ENCODE measurements around the gene TLR10.
A peak's percentile ranks its signal among the peaks of the same experiment; 100 is the strongest.

The TLR10 gene

DNA sequence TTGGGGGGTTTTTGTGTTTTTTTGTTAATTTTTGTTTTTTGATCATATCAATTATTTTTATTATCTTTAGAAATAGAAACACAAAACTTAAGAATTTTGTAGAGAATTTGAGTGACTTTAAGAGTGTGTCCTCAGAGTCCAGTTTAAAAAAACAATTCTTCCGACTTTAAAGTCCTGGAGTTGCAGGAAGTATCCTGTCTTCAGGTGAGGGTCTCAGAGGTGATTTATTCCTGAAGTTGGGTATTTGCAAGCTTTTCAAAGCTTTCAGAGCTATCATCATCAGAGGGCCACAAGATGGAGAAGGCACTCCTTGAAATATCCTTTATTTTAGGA is 23.0 kb downstream of the TLR10 start:
- no peak for DNase-seq

DNA sequence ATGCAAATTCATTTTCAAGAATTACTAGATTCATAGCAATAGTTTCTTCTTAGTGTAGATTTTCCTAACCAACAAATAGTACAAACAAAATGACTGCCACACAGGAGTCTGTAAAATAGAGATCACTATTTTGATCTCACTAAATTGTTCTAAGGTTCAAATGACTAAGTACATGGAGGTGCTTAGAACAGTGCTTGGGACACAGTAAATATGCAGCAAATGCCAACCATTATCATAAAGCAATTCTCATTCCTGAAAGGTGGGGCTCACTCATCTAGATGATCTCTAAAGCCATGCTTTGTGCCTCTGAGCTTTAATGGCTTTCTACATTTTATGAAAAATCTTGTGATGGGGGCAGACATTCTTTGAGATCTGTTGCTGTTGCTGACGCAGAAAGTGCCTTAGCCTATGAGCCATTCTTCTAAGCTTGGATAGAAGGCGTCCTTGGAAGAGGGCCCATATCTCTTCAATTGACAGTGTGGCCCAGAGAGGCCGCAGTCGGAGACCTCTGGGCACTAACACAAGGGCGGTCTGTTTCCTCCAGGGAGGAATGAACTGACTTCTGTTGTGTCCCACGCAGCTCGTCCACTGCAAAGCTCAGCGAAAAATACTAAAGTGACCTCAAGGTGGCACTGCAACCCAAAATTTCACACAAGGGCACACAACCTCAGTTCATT is 23.5 kb downstream of the TLR10 start:
- DNase-seq, result peak; percentile 47

DNA sequence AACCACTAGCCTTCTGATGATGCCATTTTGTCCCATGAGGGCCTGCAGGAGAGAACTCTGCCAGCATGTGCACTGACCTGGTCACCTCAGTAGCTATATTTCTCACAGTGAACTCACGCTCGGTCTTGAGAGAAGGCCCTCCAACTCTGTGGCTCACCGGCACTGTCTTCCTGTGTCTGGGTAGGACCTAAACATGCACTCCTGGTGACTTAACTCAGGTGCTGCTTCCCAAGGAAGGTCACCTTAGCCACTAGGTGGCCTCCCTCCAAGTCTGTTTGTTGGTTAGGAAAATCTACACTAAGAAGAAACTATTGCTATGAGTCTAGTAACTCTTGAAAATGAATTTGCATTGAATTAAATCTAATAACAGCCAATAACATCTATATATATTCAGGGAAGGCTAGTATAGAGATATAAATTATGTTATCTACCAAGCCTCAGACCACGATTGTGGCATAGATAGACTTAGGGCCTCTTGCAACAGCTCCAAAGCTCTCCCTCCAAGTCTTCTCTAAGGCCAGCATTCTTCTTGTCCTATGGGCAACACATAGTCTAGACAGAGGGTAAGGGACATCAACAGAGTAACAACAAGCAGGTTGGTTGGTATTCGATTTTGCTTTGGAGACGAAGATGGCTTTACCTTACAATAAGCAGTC is 24.7 kb downstream of the TLR10 start:
- no peak for DNase-seq

DNA sequence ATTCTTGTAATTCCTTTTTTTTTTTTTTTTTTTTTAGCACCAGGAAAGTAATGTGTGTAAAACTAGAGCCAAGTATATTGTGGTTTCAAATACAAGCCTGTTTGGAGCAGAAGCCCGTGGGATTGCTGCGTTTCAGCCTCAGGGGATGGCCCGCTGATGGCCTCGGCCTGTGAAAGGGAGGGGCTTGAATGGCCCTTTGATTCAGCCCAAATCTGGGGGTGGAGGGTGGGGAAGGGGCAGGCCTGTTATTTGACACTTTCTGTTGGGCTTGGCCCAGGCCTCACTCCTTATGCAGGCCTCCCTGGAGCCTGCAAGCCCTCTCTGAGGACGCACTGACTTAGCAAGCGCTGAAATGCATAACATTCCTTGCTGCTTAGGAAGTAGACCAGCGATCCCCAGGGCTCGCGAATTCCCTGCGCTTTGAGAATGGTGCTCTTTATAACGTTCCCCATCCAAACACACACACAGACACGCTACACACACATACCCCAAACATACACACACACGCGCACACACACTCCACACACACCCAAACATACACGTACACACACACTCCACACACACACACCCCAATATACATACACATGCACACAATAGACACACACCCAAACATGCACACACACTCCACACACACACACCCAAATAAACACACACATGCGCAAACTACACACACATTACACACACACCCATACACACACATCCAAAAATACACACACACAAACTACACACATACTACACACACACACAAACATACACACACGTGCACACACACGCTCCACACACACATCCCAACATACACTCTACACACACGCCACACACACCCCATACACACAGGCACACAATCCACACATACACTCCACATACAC is 29.6 kb downstream of the TLR10 start:
- no peak for DNase-seq

DNA sequence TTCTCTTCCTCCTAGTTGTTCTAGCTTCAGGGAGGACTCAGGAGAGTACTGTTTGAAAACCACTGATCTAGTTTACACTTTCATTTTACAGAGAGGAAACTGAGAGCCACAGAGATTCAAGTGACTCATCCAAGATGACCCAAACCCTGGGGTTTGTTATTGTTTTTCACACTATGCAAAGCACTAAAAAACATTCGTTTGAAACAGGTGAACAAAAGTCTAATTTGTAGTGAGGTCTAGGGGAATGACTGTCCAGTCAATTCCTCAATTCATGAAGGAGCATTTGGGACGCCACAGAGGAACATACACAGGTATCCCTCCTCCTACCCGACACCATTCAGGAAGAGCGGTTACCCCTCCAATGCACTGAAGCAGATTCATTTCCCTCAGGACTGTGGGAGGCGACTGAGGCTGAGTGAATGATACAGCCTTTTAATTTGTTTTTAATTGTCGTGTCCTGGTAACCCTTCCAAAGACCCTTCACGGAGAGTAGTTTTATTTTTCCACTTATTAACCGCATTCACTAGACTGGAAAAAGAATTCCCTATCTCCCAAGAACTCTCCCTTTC is 30.3 kb downstream of the TLR10 start:
- no peak for DNase-seq

DNA sequence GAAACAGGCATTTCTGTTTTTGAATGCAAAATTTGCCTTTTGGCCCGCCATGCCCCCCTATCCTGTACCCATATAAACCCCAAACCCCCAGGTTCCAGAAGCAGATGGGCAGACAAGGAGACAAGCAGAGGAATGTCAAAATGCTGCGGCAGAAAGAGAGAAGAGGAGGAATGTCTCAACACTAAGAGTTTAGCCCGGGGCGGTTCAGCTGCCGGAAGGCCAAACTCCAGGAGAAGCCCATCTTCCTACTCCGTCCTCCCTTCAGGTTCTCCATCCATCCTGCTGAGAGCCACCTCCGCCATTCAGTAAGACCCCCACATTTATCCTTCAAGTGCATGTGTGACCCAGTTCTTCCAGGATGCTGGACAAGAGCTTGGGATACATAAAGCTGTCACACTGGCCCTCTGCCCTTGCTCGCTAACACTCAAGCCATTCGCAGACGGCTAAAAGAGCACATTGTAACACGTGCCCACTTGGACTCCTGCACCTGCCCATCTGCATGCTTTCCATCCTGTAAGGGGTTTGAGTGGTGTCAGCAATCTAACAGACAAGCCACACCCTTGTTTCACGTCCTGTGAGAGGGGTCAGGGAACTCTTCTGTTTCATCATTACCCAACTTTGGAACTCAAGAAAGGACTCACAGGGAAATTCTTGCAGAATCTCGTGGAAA is 31.3 kb downstream of the TLR10 start:
- DNase-seq, result no peak

DNA sequence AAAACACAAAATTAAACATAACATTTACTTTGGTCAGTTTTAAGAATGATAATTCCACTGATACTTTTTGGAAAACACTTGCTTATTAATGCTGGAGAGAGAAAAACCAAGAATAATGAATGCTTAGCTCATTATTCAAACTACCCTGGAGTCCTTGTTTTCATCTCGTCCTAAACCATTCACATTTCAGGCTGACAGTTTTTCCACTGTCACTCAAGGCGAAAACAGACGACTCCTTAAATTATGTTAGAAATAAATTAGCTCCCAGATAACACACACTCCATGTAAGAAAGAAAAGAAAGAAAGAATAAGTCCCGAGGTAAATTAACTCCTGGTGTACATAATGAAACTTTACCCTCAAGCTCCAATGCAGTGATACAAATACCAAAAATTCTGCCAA is 33.5 kb downstream of the TLR10 start:
- DNase-seq, result no peak

DNA sequence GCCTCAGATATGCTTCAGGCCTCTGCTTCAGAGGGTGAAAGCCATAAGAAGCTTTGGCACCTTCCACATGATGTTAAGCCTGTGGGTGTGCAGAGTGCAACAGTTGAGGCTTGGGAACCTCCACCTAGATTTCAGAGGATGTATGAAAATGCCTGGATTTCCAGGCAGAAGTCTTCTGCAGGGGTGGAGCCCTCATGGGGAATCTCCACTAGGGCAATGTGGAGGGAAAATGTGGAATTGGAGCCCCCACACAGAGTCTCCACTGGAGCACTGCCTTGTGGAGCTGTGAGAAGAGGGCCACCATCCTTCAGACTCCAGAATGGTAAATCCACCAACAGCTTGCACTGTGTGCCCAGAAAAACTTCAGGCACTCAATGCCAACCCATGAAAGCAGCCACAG is 35.2 kb downstream of the TLR10 start:
- DNase-seq, result no peak

DNA sequence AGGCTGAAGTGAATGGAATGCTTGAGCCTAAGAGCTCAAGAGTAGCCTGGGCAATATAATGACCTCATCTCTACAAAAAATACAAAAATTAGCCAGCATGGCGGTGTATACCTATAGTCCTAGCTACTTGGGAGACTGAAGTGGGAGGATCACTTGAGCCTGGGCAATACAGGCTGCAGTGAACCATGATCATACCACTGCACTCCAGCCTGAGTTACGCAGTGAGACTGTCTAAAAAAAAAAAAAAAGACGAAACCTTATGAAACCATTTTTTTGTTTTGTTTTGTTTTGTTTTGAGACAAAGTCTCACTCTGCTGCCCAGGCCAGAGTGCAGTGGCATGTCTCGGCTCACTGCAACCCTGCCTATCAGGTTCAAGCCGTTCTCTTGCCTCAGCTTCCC is 36.9 kb downstream of the TLR10 start:
- DNase-seq, result no peak

DNA sequence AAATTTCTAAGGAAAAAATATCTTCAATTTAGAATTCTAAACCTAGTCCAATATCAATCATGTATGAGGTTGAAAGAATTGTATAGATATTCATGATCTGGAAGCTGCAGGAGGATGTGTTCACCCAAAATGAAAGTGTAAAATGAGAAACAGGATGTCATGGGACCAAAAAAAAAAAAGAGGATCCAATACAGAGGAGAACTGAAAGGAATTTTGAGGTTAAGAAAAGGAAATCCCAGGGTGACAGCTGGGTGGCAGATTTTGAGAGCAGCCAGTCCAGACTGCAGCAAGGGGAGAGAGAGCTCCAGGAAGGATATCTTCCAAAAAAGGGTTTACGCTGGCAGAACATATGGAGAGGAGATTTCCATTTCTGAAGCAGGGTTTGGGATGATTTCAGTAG is 38.9 kb downstream of the TLR10 start:
- DNase-seq, result no peak

DNA sequence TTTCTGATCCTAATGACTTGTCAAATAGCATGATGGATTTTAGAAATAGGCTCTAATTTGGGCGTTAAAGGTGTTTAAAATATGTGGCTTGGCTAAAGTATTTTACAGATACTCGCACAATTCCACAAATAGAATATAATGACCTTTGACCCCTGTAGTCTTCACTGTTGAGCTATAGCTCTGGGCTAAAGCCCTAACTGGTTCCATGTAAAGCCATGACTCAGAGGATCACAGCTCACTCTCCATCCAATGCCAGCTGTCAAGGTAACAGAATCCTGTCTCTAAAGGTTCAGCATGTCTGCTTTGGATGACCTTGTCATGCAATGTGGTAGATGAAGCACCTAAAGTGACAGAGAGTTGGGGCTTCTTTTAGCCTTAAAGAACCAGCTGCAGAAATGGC is 42.5 kb downstream of the TLR10 start:
- no peak for DNase-seq

DNA sequence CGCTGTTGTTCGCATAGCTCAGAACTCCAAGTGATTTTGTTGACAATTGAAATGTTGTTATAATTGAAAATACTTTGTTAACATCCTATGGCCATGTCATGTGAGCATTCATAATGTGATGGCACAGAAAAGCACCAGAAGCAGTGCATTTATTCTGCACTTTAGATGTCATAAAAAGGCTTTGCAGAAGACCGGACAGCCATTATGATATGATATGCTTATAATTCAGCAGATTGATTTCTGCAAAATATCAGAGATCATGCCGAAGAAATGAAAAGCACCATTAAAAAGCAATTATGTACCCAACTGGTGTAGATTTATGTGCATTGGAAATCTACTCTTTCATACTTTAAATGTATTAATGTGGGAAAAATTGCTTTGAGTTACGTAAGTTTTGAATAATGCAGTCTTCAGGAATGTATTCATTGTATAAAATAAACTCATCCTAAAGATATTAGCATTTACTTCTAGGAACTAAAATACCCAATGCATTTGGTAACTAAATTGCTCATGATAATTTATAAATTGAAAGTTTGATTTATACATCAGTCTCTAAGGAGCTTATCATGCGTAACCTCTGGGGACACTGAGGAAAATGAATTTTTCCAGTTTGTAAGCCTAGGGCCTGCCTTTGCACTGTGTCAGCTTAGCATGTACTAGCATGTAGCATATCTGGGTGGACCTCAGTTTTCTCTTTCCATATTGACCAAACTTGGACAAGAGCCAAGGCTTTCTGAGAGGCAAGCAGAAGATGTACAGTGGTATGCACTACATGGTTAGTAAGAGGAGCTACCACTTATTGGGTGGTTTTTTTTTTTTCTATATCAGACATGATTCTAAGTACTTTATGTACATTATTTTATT is 43.6 kb downstream of the TLR10 start:
- no peak for DNase-seq

DNA sequence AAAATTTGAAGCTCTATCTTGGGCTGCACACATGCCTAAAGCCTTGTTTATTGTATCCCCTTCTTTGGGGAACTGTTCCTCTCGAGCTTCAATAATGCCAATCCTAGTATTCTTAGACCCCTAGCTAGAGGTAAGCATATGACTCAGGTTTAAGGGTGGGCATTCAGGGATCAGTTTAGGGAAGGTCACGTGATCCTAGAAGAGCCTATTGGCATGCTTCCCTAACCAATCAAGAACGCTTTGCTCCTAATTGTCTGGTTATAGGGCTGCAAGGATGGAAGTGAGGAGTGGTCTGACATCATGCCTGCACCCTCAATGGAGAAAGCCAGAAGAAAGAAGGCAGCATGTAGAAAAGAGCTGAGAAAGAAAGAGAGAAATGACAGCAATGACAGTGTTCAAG is 46.9 kb downstream of the TLR10 start:
- no peak for DNase-seq

DNA sequence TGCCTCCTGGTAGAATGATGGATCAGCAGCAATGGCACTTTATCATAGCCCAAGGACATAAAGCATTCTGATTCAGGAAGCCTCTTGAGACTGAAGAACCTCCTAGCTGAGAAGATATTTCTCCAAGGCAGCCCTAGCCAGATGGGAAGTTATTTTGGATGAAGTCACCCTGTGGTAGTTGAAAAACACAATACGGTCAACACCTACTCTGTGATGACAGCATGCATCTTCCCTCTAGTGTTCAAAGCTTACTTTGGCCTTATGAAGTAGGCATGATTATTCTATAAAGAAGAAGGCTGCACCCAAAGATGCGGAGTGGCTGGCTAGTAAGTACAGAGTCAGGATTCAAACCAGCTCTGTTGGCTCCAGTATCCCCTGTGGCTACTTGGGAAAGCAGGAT is 47.9 kb downstream of the TLR10 start:
- DNase-seq, result no peak

DNA sequence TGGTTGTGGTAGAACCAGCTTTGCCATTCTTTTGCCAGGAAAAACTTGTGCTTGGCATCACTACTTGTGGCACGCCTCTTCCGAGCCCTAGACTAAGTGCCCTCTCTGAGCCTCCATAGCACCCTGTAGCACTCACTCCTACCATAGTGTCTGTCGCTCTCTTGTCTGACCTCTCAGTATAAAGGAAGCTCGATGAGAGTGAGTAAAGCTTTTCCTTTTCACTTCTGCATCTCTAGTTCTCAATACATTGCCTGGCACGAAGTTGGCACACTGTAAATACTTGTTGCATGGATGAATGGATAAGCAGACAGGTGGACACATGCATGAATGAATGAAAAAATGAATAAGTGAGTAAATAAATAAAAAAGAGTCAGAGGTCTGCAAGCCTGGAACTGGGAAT is 48.3 kb downstream of the TLR10 start:
- no peak for DNase-seq

DNA sequence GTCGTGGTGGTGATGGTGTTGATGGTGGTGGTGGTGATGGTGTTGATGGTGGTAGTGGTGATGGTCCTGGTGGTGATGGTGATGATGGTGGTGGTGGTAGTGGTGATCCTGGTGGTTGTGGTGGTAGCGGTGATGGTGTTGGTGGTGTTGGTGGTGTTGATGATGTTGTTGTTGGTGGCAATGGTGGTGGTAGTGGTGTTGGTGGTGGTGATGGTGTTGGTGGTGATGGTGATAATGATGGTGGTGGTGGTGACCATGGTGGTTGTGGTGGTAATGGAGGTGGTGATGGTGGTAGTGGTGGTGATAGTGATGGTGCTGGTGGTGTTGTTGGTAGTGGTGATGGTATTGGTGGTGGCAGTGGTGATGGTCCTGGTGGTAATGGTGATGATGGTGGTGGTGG is 49.1 kb downstream of the TLR10 start:
- DNase-seq, result no peak

DNA sequence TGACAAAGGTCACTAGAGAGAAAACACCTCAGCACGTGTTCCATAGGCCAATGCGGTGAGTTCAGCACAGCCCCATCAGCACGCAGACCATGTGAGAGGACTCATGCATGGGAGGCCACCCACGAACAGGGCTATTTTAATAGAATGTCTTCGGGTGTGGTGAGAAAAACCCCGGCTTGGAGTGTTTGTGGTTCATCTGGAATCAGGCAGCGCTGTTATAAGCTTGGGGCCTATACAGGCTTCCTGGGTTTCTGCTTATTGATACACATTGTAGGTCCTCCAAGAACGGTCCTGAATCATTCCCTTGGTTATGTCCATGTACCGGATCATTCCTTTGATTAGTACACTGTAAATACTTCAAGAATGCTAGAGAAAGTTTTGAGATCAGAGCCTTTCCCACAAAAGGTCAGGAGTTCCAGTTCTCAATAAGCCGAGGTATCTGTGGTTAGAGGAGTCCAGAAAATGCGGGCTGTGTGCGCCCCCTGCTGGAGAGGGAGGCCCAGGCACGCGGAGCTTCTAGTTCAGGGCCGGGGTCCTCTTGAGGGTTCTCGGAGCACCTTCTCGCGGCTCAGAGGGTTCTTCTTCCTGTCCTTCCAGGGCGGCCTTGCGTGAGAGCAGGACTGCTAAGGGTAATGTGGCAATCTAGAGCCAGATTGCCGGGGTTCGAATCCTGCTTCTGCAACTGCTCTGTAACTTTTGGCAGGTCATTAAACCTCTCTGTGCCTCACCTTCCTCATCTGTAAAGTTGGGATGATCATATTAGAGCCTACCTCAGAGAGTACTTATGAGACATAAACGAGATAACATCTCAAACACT is 51.8 kb downstream of the TLR10 start:
- peak; percentile 84 for DNase-seq

DNA sequence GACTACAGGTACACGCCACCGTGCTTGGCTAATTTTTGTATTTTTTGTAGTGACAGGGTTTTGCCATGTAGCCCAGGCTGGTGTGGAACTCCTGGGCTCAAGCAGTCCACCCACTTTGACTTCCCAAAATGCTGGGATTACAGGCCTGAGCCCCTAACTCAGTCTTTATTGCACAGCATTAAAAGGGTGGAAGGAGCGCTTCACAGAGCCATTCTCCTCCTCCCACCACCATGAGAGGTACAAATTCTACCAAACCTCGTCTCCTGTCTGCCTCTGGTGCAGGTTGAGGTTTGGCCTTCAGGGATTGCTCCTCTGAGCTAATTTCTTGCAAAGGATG is 52.3 kb downstream of the TLR10 start:
- DNase-seq, result no peak

DNA sequence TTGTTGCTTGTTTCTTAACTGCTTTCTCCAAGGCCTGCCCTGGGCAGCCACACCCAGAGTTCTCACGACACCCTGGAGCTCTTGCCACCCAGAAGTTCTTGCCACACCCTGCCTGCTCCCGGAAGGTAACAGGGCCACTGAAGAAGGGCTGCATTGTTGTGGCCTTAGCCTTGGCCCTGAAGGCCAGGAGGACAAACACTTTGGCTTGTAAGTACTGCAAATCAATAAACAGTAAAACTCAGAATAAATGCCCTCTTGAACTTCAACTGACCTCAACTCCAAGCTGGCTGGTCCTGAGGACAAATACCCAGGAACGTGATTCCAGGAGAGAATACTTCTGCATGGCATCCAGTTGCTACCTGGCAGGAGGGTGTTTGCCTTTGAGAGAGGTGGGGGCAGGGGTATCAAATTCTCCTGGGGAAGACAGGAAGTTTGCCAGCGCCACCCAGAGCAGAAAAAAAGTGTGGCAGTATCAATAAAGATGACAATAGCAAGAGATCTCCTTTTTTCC is 54.1 kb downstream of the TLR10 start:
- DNase-seq, result no peak

DNA sequence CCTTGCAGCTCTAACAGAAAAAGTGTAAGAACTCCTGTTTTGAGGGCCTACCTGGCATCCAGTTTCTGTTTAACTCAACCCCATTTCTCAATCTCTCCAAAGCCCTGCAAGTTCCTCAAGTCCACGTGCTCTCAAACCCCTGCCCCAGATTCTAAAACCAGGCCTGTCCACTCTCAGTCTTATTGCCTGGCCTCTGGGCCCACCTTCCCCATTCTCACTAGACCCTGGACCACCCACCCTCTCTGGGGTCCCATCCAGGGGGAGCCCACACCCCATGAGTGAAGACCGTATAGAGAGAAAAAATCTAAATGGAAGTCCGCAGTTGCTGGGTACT is 58.3 kb downstream of the TLR10 start:
- DNase-seq, result no peak

DNA sequence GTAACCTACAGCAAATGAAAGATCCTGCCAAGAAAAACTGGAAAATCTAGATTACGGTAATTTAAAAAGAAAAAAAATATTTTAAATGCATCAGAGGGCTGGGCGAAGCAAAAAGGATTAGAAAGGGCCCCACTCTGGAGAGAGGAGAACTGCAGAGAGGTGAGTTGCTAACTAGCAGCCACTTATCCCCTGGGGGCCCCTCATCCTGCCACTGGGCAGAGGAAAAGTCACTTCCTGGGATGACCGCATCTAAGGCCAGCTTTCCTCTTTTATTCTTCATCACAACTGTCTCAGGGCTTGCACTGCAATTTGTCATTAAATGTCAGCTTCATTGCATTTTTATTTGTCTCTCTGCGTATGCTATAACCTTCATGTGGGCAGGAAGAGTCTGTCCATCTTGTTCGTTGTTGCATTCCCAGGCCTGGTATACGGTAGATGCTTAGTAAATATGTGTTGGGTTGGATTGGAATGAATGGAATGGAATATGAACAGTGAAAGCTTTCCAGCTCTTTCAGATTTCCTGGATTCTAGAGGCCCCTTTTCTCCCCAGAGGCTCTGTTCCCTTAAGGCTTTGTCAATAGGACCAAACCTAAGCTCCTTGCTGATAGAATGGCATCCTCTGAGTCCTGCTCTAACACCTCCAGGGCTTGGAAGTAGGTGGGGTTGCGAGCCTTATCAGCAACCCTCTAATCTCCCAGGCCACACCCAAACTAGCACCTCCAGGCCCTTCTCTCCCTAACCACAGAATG is 58.9 kb downstream of the TLR10 start:
- no peak for DNase-seq
